ENCODE measurements around the gene ARL4C.

DNA sequence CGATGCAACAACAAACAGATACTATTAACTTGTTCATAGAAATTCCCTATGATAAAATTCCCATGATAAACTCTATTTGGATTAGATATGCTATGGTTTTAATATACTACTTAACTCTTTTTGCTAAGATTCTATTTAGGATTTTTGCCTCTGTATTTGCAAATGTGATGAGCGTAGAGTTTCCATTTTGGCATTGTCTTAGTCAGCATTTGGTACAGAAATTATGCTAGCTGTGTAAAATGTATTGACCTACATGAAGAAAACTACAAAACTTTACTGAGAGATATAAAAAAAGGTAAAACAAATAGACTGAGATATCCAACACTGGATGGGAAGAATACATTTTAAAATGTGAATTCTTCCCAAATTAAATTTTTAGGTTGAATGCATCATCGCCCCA, 29.8 kb upstream of the ARL4C start:
- TF ChIP-seq, protein P1, sequence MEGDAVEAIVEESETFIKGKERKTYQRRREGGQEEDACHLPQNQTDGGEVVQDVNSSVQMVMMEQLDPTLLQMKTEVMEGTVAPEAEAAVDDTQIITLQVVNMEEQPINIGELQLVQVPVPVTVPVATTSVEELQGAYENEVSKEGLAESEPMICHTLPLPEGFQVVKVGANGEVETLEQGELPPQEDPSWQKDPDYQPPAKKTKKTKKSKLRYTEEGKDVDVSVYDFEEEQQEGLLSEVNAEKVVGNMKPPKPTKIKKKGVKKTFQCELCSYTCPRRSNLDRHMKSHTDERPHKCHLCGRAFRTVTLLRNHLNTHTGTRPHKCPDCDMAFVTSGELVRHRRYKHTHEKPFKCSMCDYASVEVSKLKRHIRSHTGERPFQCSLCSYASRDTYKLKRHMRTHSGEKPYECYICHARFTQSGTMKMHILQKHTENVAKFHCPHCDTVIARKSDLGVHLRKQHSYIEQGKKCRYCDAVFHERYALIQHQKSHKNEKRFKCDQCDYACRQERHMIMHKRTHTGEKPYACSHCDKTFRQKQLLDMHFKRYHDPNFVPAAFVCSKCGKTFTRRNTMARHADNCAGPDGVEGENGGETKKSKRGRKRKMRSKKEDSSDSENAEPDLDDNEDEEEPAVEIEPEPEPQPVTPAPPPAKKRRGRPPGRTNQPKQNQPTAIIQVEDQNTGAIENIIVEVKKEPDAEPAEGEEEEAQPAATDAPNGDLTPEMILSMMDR (IDR thresholded peaks at IDR 0.05): no peak
- TF ChIP-seq POLR2A (IDR thresholded peaks at IDR 0.05): no peak

Measured in lower leg skin (tissue), 3 donors.